ENCODE measurements around the gene DNALI1.

DNALI1 gene

DNA sequence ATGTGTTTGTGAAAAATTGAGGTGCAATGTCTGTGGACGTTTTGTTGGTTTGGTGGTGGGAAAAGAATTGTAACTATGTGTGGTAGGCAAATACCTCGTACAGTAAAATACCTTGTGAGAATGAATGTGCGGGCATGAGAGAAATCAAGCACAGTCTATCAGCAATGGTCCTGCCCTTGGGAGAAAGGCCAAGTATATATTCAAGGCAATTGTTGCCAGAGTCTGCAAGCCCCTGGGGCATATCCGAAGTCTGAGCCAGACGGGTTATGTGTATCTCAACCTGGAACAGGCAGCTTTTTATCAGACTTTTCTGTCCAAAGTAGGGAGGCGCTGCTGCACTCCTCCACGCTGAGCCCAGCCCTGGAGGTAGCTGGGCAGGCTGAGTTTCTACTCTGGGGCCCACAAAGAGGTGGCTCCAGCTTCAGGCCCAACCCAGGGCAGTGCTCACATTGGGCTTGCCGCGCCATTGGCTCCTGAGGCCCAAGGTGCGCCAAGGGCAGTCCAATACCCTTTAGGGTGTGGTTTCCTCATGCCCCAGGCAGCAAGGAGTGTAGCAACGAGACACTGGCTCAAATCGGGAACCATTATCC is 48.4 kb downstream of the DNALI1 start:
- no peak for DNase-seq

DNA sequence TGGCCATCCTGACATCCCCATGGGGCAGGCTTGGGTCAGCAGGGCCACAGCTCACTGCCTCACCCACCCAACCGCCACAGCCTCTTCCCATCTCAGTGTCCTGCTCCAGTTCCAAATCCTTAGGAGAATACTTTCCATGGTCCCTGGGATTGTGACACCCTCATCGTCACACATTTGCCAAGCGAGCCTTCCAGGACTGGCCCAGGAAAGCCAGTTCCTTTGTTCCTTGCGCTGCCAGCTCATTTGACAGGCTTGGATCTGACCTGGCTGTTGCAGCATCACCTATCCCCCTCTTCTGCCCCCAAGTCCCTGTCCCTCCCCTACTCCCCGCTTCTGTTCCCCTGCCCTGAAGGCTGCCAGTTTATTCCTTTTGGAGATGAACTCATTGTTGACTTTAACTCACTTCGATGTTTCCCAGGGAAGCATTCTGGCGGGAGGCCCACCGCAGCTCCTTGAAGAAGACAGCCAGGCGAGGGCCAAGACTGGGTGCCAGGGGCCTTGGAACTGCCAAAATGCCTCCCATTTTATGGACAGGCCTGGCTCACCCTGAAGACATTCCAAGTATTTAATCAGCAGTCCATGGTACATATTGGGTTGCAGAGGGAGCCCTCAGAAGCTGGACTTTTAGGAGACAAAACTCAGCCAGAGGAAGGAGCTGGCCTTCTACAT is 49.2 kb downstream of the DNALI1 start:
- DNase-seq, result no peak

GRCh38 chr1:37606481-37607263 is 49.9 kb downstream of the DNALI1 start:
- no peak for DNase-seq

- no peak for DNase-seq
Observed at GRCh38 chr1:37609002-37609401, 52.3 kb downstream of the DNALI1 start.

DNA sequence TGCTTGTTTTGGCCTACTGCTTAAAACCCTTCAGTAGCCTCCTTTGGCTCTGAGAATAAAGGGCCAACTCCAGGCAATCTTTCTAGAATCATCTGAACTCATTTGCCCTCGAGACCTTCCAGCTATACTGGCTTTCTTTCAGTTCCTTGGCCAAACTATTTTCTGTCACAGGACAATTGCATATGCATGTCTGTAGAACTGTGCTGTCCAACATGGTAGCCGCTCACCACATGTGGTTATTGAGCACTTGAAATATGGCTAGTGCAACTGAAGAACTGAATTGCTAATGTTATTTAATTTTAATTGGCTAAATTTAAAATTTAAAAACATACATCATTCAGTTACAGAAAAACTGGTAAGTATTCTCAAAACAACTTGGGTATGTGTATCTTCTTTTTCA is 53.3 kb downstream of the DNALI1 start:
- no peak for DNase-seq

- no peak for DNase-seq
Observed at GRCh38 chr1:37612186-37612585, 55.4 kb downstream of the DNALI1 start.

GRCh38 chr1:37614105-37614504 is 57.4 kb downstream of the DNALI1 start:
- DNase-seq, result no peak

DNA sequence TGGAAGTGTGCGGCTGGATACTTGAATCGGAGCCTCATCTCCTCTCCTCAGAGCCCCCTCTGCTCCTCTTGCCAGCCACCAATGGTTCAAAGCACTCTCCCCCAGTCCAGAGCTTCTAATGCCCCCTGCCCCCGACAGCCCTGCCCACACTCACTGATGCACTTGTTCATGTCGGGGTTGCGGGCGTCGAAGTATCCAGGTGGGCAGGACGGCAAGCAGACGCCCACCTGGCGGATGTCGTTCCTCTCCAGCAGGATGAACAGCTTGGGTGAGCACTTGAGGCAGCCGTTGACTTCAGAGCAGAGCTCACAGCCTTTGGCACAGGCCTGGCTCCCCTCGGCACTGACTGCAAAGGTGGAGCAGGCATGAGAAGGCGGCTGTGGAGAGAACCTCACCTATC is 59.6 kb downstream of the DNALI1 start:
- no peak for DNase-seq

All from stimulated activated CD4-positive, alpha-beta T cell treated with anti-CD3 and anti-CD28 coated beads, Interleukin-12 subunit alpha, Interleukin-12 subunit beta, amount 100 ng/mL, for 4 hours (primary cell).